Suprapubic skin (tissue), 4 donors: ENCODE data around the gene NLRC3. TPM values are rescaled to one million over a fixed set of nuclear protein-coding genes. Genes with fewer than 3 reads are reported as not detected.

Experiments used
- DNase-seq, 2 donors: peaks; one replicate each; pipeline ENCODE4 v3.0.0-alpha.2; 2019; ENCODE audit warnings: low spot score in 2 of 2
- H3K27ac ChIP-seq: fragments of 200-600 bp; sonication (generic); one replicate; pipeline ENCODE4 v1.5.1; 2019
- H3K27me3 ChIP-seq: fragments of 200-600 bp; sonication (generic); one replicate; pipeline ENCODE4 v1.5.1; 2019
- H3K36me3 ChIP-seq: fragments of 200-600 bp; sonication (generic); one replicate; pipeline ENCODE4 v1.5.1; 2019
- H3K4me1 ChIP-seq: fragments of 200-600 bp; sonication (generic); one replicate; pipeline ENCODE4 v1.5.1; 2019
- H3K4me3 ChIP-seq: fragments of 200-600 bp; sonication (generic); one replicate; pipeline ENCODE4 v1.5.1; 2019; ENCODE audit warnings: mild to moderate bottlenecking
- H3K9me3 ChIP-seq: fragments of 200-600 bp; sonication (generic); one replicate; pipeline ENCODE4 v1.5.1; 2019
- EP300 ChIP-seq: sonication (generic); formaldehyde crosslinking; IDR thresholded peaks from one replicate; pipeline ENCODE4 v1.6.1; 2017; ENCODE audit warnings: antibody characterized with exemption
- POLR2A ChIP-seq, 2 donors: fragments of 450-650 bp; IDR thresholded peaks; one replicate each; pipeline ENCODE4 v1.6.1; 2017; ENCODE audit warnings: antibody characterized with exemption in 2 of 2, mild to moderate bottlenecking in 2 of 2, moderate library complexity in 2 of 2
- POLR2AphosphoS5 ChIP-seq, 3 donors: sonication (generic); formaldehyde crosslinking; IDR thresholded peaks; one replicate each; pipeline ENCODE4 v1.6.1; 2017; ENCODE audit warnings: antibody characterized with exemption in 3 of 3
- WGBS: methylation state at CpG from one replicate; pipeline ENCODE4 v1.1.5; 2018; 5-methylcytosine and 5-hydroxymethylcytosine counted together
- total RNA-seq, 4 donors: library from RNA; depleted of rRNA; stranded (reverse); fragments of >200 nt; gene quantifications; one replicate each; pipeline ENCODE4 v1.1.0, GENCODE V29; 2016
- TF ChIP-seq, protein P1 (sequence below), 2 donors: fragments of 200-600 bp in 1 of 2; fragments of 450-650 bp in 1 of 2; sonication (generic) in 1 of 2; IDR thresholded peaks; one replicate each; pipeline ENCODE4 v1.5.1; 2016 to 2019; ENCODE audit warnings: antibody characterized with exemption in 2 of 2, mild to moderate bottlenecking in 1 of 2, moderate library complexity in 1 of 2

The NLRC3 gene
- total RNA-seq, 4 donors from 2014 or later: 0.16 to 1.2 (median 0.39) TPM

DNA sequence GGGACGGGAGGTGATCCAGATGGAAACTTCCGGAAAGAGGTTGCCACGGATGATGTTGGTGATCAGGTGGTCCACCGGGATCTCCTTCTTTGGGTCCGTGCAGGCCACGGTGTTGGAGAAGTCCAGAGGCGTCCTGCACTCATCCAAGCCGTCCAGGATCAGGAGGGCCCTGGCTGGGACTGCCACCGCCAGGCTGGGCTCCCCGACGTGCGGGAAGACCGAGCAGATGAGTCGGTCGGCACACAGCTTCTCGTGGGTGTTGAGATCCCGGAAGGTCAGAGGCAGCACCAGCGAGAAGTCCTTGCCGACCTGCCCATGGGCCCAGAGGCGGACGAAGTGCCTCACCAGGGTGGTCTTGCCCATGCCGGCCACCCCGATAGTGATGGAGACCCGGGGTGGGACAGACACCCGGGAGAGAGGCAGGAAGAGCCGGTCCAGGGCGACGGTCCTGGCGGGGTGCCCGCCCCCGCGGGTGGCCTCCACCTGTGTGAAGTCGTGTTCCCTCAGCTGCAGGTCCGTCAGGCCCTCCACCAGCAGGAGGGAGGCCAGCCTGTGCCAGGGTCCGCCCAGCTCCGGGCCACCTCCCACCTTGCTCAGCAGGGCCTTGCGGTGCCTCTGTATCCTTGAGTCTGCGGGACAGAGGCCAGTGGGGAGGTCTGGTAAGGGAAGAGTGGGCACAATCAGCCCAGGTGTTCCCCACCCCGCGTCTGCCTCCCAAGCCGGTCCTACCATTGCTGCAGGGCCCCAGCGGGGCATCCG lies 12.9 kb downstream of the NLRC3 start:
- Histone ChIP-seq H3K4me3 (no peak overlapping the region), H3K27ac (no peak overlapping the region), H3K9me3 (no peaks in the 10 kb centered on the region), H3K4me1 (no peaks in the 10 kb centered on the region), H3K36me3 (no peaks in the 10 kb centered on the region), H3K27me3 (no peaks in the 10 kb centered on the region)
- TF ChIP-seq POLR2AphosphoS5 (IDR thresholded peaks at IDR 0.05) (no peak), POLR2A (IDR thresholded peaks at IDR 0.05) (no peak)
- TF ChIP-seq, protein P1, sequence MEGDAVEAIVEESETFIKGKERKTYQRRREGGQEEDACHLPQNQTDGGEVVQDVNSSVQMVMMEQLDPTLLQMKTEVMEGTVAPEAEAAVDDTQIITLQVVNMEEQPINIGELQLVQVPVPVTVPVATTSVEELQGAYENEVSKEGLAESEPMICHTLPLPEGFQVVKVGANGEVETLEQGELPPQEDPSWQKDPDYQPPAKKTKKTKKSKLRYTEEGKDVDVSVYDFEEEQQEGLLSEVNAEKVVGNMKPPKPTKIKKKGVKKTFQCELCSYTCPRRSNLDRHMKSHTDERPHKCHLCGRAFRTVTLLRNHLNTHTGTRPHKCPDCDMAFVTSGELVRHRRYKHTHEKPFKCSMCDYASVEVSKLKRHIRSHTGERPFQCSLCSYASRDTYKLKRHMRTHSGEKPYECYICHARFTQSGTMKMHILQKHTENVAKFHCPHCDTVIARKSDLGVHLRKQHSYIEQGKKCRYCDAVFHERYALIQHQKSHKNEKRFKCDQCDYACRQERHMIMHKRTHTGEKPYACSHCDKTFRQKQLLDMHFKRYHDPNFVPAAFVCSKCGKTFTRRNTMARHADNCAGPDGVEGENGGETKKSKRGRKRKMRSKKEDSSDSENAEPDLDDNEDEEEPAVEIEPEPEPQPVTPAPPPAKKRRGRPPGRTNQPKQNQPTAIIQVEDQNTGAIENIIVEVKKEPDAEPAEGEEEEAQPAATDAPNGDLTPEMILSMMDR (IDR thresholded peaks at IDR 0.05): no peak
- no peak for DNase-seq
- 97% methylated on average over 20 of the region's 43 CpGs for WGBS

DNA sequence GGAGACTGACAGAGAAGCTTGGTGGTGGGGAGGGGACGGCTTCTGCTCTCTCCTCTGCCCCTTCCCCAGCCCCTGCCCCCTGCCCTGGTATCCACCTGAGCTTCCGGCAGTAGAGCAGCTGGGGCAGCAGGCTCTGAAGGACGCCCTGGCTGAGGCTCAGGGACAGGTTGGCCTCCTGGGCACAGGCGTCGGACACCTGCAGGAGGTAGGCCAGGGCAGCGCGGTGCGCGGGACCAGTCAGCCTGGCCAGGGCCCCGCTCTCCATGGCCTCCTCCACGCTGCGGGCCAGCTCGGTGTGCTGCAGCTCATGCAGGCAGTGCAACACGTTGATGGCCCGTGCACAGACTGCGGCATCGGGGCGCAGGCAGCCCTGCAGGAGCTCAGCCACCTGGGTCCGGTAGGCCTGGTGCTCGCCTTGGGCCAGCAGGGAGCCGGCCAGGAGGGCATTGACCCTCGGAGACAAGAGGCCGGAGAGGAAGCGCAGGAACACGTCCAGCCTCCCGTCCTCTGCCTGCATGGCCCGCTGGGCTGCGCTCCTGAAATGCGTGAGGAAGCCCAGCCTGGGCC lies 14.2 kb downstream of the NLRC3 start:
- no peak for DNase-seq
- Histone ChIP-seq H3K4me3 (no peak overlapping the region), H3K36me3 (no peaks in the 10 kb centered on the region), H3K27me3 (no peaks in the 10 kb centered on the region), H3K27ac (no peak overlapping the region), H3K9me3 (no peaks in the 10 kb centered on the region), H3K4me1 (no peaks in the 10 kb centered on the region)
- TF ChIP-seq EP300 (no peak), POLR2A (IDR thresholded peaks at IDR 0.05) (no peak), POLR2AphosphoS5 (IDR thresholded peaks at IDR 0.05) (no peak)
- TF ChIP-seq, protein P1 (IDR thresholded peaks at IDR 0.05): no peak
- WGBS: 95% methylated on average over 7 of the region's 29 CpGs

DNA sequence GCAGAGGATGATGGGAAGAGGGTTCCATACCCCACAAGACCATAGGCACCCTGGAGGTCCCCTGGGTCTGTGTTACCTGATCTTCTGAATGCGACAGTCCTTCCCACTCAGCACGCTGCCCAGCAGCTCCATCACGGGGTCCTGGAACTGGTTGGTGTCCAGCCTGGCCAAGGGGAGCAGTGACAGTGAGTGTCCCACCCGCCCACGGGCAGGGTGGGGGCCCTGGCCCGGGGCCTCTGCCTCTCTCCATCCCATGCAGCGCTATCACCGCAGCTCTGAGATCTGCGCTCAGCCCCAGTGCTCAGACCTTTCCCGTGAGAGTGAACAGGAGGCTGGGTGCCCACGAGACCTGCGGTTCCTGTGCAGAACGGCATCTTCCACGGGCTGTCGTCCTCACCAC lies 15.6 kb downstream of the NLRC3 start:
- Histone ChIP-seq H3K36me3 (no peaks in the 10 kb centered on the region), H3K9me3 (no peaks in the 10 kb centered on the region), H3K4me1 (no peaks in the 10 kb centered on the region), H3K27me3 (no peaks in the 10 kb centered on the region), H3K27ac (no peak overlapping the region), H3K4me3 (no peak overlapping the region)
- WGBS: no CpG with 5 or more reads among the region's 15 CpGs
- no peak for DNase-seq
- TF ChIP-seq POLR2AphosphoS5 (IDR thresholded peaks at IDR 0.05) (no peak), EP300 (no peak), POLR2A (IDR thresholded peaks at IDR 0.05) (no peak)
- TF ChIP-seq, protein P1 (IDR thresholded peaks at IDR 0.05): no peak

DNA sequence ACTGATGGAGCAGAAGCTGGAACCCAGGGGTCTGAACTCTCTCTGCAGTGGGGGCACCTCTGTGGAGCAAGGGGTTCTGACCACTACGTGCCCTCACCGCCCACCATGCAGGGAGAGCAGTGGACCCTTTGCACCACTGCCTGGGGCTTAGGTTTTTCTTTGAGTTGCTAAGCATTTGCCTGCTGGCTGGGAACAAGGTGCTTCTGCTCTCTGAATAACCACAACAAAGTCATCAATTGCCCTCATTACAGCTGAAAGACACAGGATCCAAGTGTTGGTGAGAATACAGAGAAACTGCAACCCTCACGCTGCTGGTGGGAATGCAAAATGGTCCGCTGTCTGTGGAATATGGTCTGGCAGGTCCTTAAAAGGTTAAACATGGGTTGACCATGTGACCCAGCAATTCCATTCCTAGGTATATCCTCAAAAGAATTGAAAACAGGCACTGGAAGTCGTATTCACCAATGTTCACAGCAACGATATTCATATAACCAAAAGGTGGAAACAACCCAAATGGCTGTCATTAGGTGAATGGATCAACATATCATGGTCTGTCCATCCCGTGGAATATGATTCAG lies 22.8 kb downstream of the NLRC3 start:
- Histone ChIP-seq H3K27me3 (no peaks in the 10 kb centered on the region), H3K9me3 (no peaks in the 10 kb centered on the region), H3K27ac (no peak overlapping the region), H3K4me3 (no peak overlapping the region), H3K36me3 (no peaks in the 10 kb centered on the region), H3K4me1 (no peaks in the 10 kb centered on the region)
- TF ChIP-seq, protein P1 (IDR thresholded peaks at IDR 0.05): no peak
- TF ChIP-seq POLR2A (IDR thresholded peaks at IDR 0.05): no peak
- no peak for TF ChIP-seq EP300
- no peak for TF ChIP-seq POLR2AphosphoS5 (IDR thresholded peaks at IDR 0.05)
- no peak for DNase-seq
- WGBS: 93% methylated on average over 7 of the region's 7 CpGs
